Heart right ventricle (tissue), 16 donors: ENCODE results near the gene ERFL. TPM values are rescaled to one million over a fixed set of nuclear protein-coding genes. Genes with fewer than 3 reads are reported as not detected.
A peak's percentile ranks its signal among the peaks of the same experiment; 100 is the strongest.

Source experiments
- ATAC-seq, 8 donors: fragments of 200-7000 bp; cut with Tn5 transposase; one replicate each; pipeline ENCODE4 v1.9.1; 2020; ENCODE audit warnings: mild to moderate bottlenecking in 8 of 8, moderate library complexity in 8 of 8, moderate number of reproducible peaks in 1 of 8
- DNase-seq, 2 donors: peaks; one replicate each; pipeline ENCODE4 v3.0.0-alpha.2; 2020
- H3K27ac ChIP-seq, 10 donors: fragments of 200-600 bp; sonication (generic) in 2 of 10; one replicate each; pipeline versions ENCODE4 v1.5.0 to v1.8.0; 2020 to 2022; ENCODE audit warnings: mild to moderate bottlenecking in 3 of 10
- H3K27me3 ChIP-seq, 7 donors: fragments of 200-600 bp; one replicate each; pipeline ENCODE4 v1.8.0; 2021 to 2022; ENCODE audit warnings: mild to moderate bottlenecking in 2 of 7
- H3K36me3 ChIP-seq, 9 donors: fragments of 200-600 bp; sonication (generic) in 1 of 9; one replicate each; pipeline versions ENCODE4 v1.5.0 to v1.8.0; 2020 to 2022; ENCODE audit warnings: mild to moderate bottlenecking in 2 of 9
- H3K4me1 ChIP-seq, 9 donors: fragments of 200-600 bp; sonication (generic) in 1 of 9; one replicate each; pipeline versions ENCODE4 v1.5.0 to v1.8.0; 2020 to 2022; ENCODE audit warnings: mild to moderate bottlenecking in 4 of 9
- H3K4me3 ChIP-seq, 10 donors: fragments of 200-600 bp; sonication (generic) in 2 of 10; one replicate each; pipeline versions ENCODE4 v1.5.0 to v1.8.0; 2020 to 2022; ENCODE audit warnings: mild to moderate bottlenecking in 7 of 10, moderate library complexity in 2 of 10
- H3K9me3 ChIP-seq, 11 donors: fragments of 200-600 bp in 10 of 11; sonication (generic) in 2 of 11; one replicate each; pipeline versions ENCODE4 v1.5.0 to v1.8.0; 2013 to 2022; ENCODE audit warnings: mild to moderate bottlenecking in 2 of 11, control low read depth in 1 of 11, moderate library complexity in 1 of 11
- WGBS, 2 donors: extraction: QIAGEN DNeasy Blood & Tissue Kit; methylation state at CpG; one replicate each; pipeline ENCODE4 v1.1.7; 2013; ENCODE audit warnings: inconsistent platforms in 1 of 2; 5-methylcytosine and 5-hydroxymethylcytosine counted together
- intact Hi-C, 10 donors: fragments of 100-400 bp; cut with DNase I; formaldehyde crosslinking; loops; one replicate each; pipeline versions ENCODE4 v1.11.1 to v1.14.2; 2022
- polyA plus RNA-seq, 2 donors: library from polyadenylated mRNA; stranded (reverse); fragments of 200-250 nt; gene quantifications; one replicate each; pipeline ENCODE4 v1.2.3, GENCODE V29; 2013
- total RNA-seq, 10 donors: library from RNA; stranded (reverse); fragmentation: NEBNext Ultra II Directional in 3 of 10; extraction: Animal tissue kit (Norgen Biotek cat#: 25700) in 3 of 10; gene quantifications; one replicate each; pipeline versions ENCODE4 v1.2.1 to v1.2.4, GENCODE V29; 2021 to 2023
- TF ChIP-seq, protein P1 (sequence below), 9 donors: fragments of 200-600 bp; sonication (generic) in 2 of 9; IDR thresholded peaks; one replicate each; pipeline versions ENCODE4 v1.5.0 to v1.8.0; 2021 to 2022; ENCODE audit warnings: antibody characterized with exemption in 9 of 9, mild to moderate bottlenecking in 5 of 9, moderate library complexity in 1 of 9
- donor health status: Arrhythmogenic right ventricular cardiomyopathy.
- donor health status: ischemic (EF 13 %, LVEDD 7.1; RV severe dilation, severe dysfunction).
- donor health status: healthy with polysubstance abuse.
- donor health status: DM: no; HTN: yes; CAD: no.
- donor health status: DM: no; HTN: no; CAD: no.
- donor health status: ischemic (EF 25% LVEDD 6.9; RV normal size, moderate dysfunction).
- donor health status: ischemic (EF 25% LVEDD 5.7; RV mildly dilated, moderate dysfunction).
- donor health status: healthy.
- donor health status: DM: yes; HTN: yes; CAD: no.
- donor health status: Ischemic cardiomyopathy.
- donor health status: ischemic (EF 35%, LVEDD 5.7; RV mildly dilated, moderate dysfunction).
- donor health status: nonischemic (EF 11% LVEDD 7.7; RV severe dilation, severe dysfunction).
- donor health status: DM: yes; HTN: yes; CAD: no.
- donor health status: PGD.
- donor health status: ischemic (EF 29% LVEDD 5.4; RV normal size, mild dysfunction).
- donor health status: nonischemic (EF 23%, LVEDD 6.1; RV moderate dilation, normal function).

ERFL gene
- total and polyA plus RNA-seq, 12 donors: 0.04 to 0.22 (median 0.13) TPM; not detected in 7

DNA sequence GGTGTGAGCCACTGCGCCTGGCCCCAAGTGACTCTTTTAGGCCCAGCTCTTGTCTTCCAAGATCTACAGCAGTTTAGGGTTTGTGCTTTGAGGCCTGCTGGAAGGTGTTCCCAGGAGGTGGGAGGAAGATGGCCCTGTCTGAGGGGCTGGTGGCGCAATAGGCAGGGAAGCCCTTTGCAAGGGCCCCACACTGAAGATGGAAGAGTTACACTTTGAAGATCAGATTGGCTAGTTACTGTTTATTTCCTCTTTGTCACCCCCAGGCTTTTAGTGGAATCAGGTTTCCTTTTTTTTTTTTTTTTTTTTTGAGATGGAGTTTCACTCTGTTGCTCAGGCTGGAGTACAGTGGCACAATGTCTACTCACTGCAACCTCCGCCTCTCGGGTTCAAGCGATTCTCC is 32.7 kb upstream of the ERFL start:
- Histone ChIP-seq H3K4me1 (peaks cover 6 to 28% (median 21%) of the 10 kb centered on the region in 9 donors), H3K36me3 (peaks cover 0 to 12% (median 0%) of the 10 kb centered on the region in 9 donors), H3K9me3 (no peaks in the 10 kb centered on the region), H3K27ac (no peak overlapping the region), H3K27me3 (no peaks in the 10 kb centered on the region), H3K4me3 (no peak overlapping the region)
- WGBS, 2 donors: 97% methylated on average over 5 of the region's 5 CpGs
- ATAC-seq: no peak
- no peak for DNase-seq
- intact Hi-C loops: no loop called here
- TF ChIP-seq, protein P1, sequence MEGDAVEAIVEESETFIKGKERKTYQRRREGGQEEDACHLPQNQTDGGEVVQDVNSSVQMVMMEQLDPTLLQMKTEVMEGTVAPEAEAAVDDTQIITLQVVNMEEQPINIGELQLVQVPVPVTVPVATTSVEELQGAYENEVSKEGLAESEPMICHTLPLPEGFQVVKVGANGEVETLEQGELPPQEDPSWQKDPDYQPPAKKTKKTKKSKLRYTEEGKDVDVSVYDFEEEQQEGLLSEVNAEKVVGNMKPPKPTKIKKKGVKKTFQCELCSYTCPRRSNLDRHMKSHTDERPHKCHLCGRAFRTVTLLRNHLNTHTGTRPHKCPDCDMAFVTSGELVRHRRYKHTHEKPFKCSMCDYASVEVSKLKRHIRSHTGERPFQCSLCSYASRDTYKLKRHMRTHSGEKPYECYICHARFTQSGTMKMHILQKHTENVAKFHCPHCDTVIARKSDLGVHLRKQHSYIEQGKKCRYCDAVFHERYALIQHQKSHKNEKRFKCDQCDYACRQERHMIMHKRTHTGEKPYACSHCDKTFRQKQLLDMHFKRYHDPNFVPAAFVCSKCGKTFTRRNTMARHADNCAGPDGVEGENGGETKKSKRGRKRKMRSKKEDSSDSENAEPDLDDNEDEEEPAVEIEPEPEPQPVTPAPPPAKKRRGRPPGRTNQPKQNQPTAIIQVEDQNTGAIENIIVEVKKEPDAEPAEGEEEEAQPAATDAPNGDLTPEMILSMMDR (IDR thresholded peaks at IDR 0.05): no peak

DNA sequence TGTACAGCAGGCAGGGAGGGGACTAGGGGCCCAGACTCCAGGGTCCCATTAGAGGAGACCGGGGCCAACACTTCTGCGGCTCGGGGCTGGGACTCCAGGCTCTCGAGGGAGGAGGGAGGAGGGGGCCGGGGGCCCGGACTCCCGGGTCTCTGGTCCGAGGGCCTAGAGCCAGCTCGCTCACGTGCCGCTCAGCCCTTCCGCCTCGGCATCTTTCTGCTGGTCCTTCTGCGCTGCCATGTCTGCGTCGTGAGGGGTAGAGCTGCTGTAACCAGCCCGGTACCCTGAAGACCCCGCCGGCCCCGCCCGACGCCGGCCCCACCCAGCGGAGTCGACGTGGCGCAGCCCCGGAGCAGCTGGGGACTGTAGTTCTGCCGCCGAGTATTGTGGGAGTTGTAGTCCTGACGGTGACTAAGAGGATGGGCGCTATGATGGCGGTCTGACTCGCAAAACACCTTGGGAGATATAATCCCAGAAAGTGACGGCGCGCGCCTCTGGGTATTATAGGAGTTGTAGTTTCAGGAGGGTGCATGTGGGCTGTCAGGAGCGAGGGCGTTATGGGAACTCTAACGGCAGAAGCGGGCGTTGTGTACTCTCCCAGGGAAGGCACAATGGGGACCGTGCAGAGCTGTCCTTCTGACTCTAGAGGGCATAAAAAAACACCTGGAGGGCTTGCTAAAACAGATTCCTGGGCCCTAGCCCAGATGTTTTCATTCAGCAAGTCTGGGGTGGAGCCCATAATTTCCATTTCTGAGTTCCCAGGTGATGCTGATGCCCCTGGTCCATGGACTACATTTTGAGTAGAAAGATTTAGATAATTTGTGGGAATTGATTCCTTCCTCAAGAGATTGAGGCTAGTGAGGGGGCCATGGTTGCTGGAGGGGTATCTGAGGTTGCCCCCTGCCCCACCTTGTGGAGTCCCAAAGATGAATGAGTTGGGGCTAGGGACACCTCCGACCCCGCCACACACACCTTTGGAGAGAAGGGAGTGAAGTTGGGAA is 31.1 kb upstream of the ERFL start, which contains the start of gene RABAC1:
TSS of gene RABAC1 (minus strand) at position 266 of the 998 bp plus-strand sequence. CDS start at position 237, 29 bp downstream.
- peak within 1 kb of the TSS; percentile 66 to 94 (median 89) for H3K27ac ChIP-seq
- DNase-seq: peak; percentile 88 to 93
- H3K9me3 ChIP-seq: no peaks in the 10 kb centered on the region
- peaks cover 0 to 26% (median 0%) of the 10 kb centered on the region in 9 donors for H3K36me3 ChIP-seq
- WGBS, 2 donors: 5% methylated on average over 46 of the region's 46 CpGs
- TF ChIP-seq, protein P1 (IDR thresholded peaks at IDR 0.05): peak in 3 of 9 donors; percentile 8 to 30 (median 22)
- peak within 1 kb of the TSS; percentile 57 to 100 (median 96) for H3K4me3 ChIP-seq
- no peaks in the 10 kb centered on the region for H3K27me3 ChIP-seq
- peak; percentile 89 to 95 (median 94) for ATAC-seq
- intact Hi-C loops: loop anchor here in 7 of 10 donors (5.0 kb wide), 3 partner anchors 77 to 97 kb away; partner anchors contain the start of genes RPS19 (in 3 of the 7) and ARHGEF1 (in 2 of the 7)
- peaks cover 6 to 34% (median 21%) of the 10 kb centered on the region in 9 donors for H3K4me1 ChIP-seq

DNA sequence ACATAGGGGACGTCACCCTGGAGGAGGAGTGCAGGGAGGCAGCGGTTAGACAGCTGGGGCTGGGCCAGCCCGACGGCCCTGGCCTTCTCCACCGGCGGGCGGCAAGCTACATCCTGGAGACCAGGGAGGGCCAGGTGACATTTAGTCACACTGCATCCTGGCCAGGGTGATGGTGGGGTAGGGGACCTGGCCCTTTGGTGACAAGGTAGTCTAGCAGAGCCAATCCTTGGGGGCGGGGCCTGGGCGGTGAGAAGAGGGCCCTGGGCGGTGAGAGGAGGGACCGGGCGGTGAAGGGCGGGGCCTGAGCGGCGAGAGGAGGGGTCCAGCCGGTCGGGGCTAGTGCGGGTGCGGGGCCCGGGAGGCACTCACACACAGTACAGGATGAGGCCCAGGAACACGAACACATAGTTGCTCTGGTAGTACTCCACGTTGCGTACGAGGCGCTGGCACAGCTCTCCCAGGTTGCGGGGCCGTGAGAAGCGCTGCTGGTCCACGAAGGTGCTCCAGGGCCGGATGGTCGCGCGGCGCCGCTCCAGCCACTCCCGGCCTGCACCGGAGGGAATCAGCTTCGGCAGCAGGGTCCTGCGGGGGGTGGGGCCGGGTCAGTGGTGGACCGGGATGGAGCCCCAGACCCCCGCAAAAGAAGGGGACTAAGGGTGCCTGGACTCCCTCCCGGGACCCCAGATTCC is 30.3 kb upstream of the ERFL start:
- TF ChIP-seq, protein P1 (IDR thresholded peaks at IDR 0.05): no peak
- ATAC-seq: peak; percentile 67 to 84 (median 80)
- intact Hi-C loops: loop anchor here in 7 of 10 donors (5.0 kb wide), 3 partner anchors 76 to 96 kb away; partner anchors contain the start of genes RPS19 (in 3 of the 7) and ARHGEF1 (in 2 of the 7)

More for the DNA sequence above, 30.3 kb upstream of the ERFL start:
- DNase-seq: peak; percentile 85 to 86
- Histone ChIP-seq H3K9me3 (no peaks in the 10 kb centered on the region), H3K4me3 (peak overlapping the region; percentile 57 to 100 (median 96)), H3K4me1 (peaks cover 6 to 34% (median 21%) of the 10 kb centered on the region in 9 donors), H3K36me3 (peaks cover 0 to 28% (median 0%) of the 10 kb centered on the region in 9 donors), H3K27me3 (no peaks in the 10 kb centered on the region), H3K27ac (peak overlapping the region; percentile 66 to 94 (median 89))
- 0 to 2% methylated on average over 43 of the region's 43 CpGs for WGBS, 2 donors
